ENCODE data around the gene ZBTB18. TPM values are rescaled to one million over a fixed set of nuclear protein-coding genes. Genes with fewer than 3 reads are reported as not detected.

ZBTB18 gene
- 10 to 100 TPM; 14.8 to 29.7 (median 20.4) TPM for total RNA-seq

- H3K9me3 ChIP-seq, result no peaks in the 10 kb centered on the region
- TF ChIP-seq POLR2A (IDR thresholded peaks at IDR 0.05) (no peak), CTCF (IDR thresholded peaks at IDR 0.05) (no peak), EP300 (IDR thresholded peaks at IDR 0.05) (no peak), POLR2AphosphoS5 (IDR thresholded peaks at IDR 0.05) (no peak)
- H3K27me3 ChIP-seq, result no peaks in the 10 kb centered on the region
- H3K36me3 ChIP-seq, result peaks cover 10 to 23% (median 19%) of the 10 kb centered on the region in 4 donors
- H3K4me3 ChIP-seq, result peak within 1 kb of the TSS in 3 of 4 donors; percentile 78 to 88 (median 85)
- H3K27ac ChIP-seq, result peak within 1 kb of the TSS; percentile 79 to 100 (median 98)
- peaks cover 25 to 40% (median 27%) of the 10 kb centered on the region in 4 donors for H3K4me1 ChIP-seq
- no peak for DNase-seq
- ATAC-seq (ENCODE audit: low FRiP score in 2 of 2), result no peak
- 29 to 30% methylated on average over 4 of the region's 4 CpGs for WGBS, 2 donors
Measured at GRCh38 chr1:244050835-244051444, at the start of gene ZBTB18. Gene ZBTB18 (plus strand): TSS chr1:244051283. CDS start chr1:244051432, 149 bp downstream.

- TF ChIP-seq POLR2AphosphoS5 (IDR thresholded peaks at IDR 0.05), result no peak
- no peak for TF ChIP-seq POLR2A (IDR thresholded peaks at IDR 0.05)
- TF ChIP-seq CTCF (IDR thresholded peaks at IDR 0.05), result no peak
- no peak for TF ChIP-seq EP300 (IDR thresholded peaks at IDR 0.05)
- Histone ChIP-seq H3K27ac (no peak overlapping the region), H3K27me3 (no peaks in the 10 kb centered on the region), H3K36me3 (no peaks in the 10 kb centered on the region), H3K4me3 (no peak overlapping the region), H3K4me1 (no peaks in the 10 kb centered on the region), H3K9me3 (no peaks in the 10 kb centered on the region)
- ATAC-seq (ENCODE audit: low FRiP score in 2 of 2) (no peak), DNase-seq (no peak)
- 48 to 54% methylated on average over 3 of the region's 3 CpGs for WGBS, 2 donors
Measured at GRCh38 chr1:244002721-244003120, 48.4 kb upstream of the ZBTB18 start.

GRCh38 chr1:244005455-244005854 lies 45.6 kb upstream of the ZBTB18 start:
- Histone ChIP-seq H3K36me3 (no peaks in the 10 kb centered on the region), H3K4me1 (no peaks in the 10 kb centered on the region), H3K27ac (no peak overlapping the region), H3K27me3 (no peaks in the 10 kb centered on the region), H3K4me3 (no peak overlapping the region), H3K9me3 (no peaks in the 10 kb centered on the region)
- WGBS, 2 donors, result 92 to 95% methylated on average over 3 of the region's 3 CpGs
- ATAC-seq (ENCODE audit: low FRiP score in 2 of 2) (no peak), DNase-seq (no peak)
- TF ChIP-seq POLR2AphosphoS5 (IDR thresholded peaks at IDR 0.05), result no peak
- TF ChIP-seq POLR2A (IDR thresholded peaks at IDR 0.05), result no peak
- no peak for TF ChIP-seq EP300 (IDR thresholded peaks at IDR 0.05)
- no peak for TF ChIP-seq CTCF (IDR thresholded peaks at IDR 0.05)

- no peak for TF ChIP-seq POLR2AphosphoS5 (IDR thresholded peaks at IDR 0.05)
- TF ChIP-seq POLR2A (IDR thresholded peaks at IDR 0.05), result no peak
- no peak for TF ChIP-seq CTCF (IDR thresholded peaks at IDR 0.05)
- TF ChIP-seq EP300 (IDR thresholded peaks at IDR 0.05), result no peak
- ATAC-seq (ENCODE audit: low FRiP score in 2 of 2) (no peak), DNase-seq (no peak)
- no peak overlapping the region for H3K4me3 ChIP-seq
- no peaks in the 10 kb centered on the region for H3K27me3 ChIP-seq
- no peaks in the 10 kb centered on the region for H3K4me1 ChIP-seq
- no peaks in the 10 kb centered on the region for H3K9me3 ChIP-seq
- no peaks in the 10 kb centered on the region for H3K36me3 ChIP-seq
- no peak overlapping the region for H3K27ac ChIP-seq
- 61 to 63% methylated on average over 3 of the region's 3 CpGs for WGBS, 2 donors
Measured at GRCh38 chr1:244006381-244006901, 44.6 kb upstream of the ZBTB18 start.

- DNase-seq, result no peak
- WGBS, 2 donors, result 92 to 93% methylated on average over 4 to 5 of the region's 5 CpGs
Measured at GRCh38 chr1:244006961-244007360, 44.1 kb upstream of the ZBTB18 start.

More at GRCh38 chr1:244006961-244007360, 44.1 kb upstream of the ZBTB18 start:
- Histone ChIP-seq H3K9me3 (no peaks in the 10 kb centered on the region), H3K27me3 (no peaks in the 10 kb centered on the region), H3K4me3 (no peak overlapping the region), H3K36me3 (no peaks in the 10 kb centered on the region), H3K27ac (no peak overlapping the region), H3K4me1 (no peaks in the 10 kb centered on the region)
- ATAC-seq (ENCODE audit: low FRiP score in 2 of 2), result no peak
- TF ChIP-seq EP300 (IDR thresholded peaks at IDR 0.05), result no peak
- no peak for TF ChIP-seq POLR2AphosphoS5 (IDR thresholded peaks at IDR 0.05)
- TF ChIP-seq CTCF (IDR thresholded peaks at IDR 0.05), result no peak
- TF ChIP-seq POLR2A (IDR thresholded peaks at IDR 0.05), result no peak

Measured in upper lobe of left lung (tissue), 6 donors.